Heart right ventricle (tissue), 16 donors: ENCODE measurements around the gene PPP3CA. TPM values are rescaled to one million over a fixed set of nuclear protein-coding genes. Genes with fewer than 3 reads are reported as not detected.

Source experiments
- ATAC-seq, 8 donors: fragments of 200-7000 bp; cut with Tn5 transposase; one replicate each; pipeline ENCODE4 v1.9.1; 2020; ENCODE audit warnings: mild to moderate bottlenecking in 8 of 8, moderate library complexity in 8 of 8, moderate number of reproducible peaks in 1 of 8
- DNase-seq, 2 donors: peaks; one replicate each; pipeline ENCODE4 v3.0.0-alpha.2; 2020
- H3K27ac ChIP-seq, 10 donors: fragments of 200-600 bp; sonication (generic) in 2 of 10; one replicate each; pipeline versions ENCODE4 v1.5.0 to v1.8.0; 2020 to 2022; ENCODE audit warnings: mild to moderate bottlenecking in 3 of 10
- H3K27me3 ChIP-seq, 7 donors: fragments of 200-600 bp; one replicate each; pipeline ENCODE4 v1.8.0; 2021 to 2022; ENCODE audit warnings: mild to moderate bottlenecking in 2 of 7
- H3K36me3 ChIP-seq, 9 donors: fragments of 200-600 bp; sonication (generic) in 1 of 9; one replicate each; pipeline versions ENCODE4 v1.5.0 to v1.8.0; 2020 to 2022; ENCODE audit warnings: mild to moderate bottlenecking in 2 of 9
- H3K4me1 ChIP-seq, 9 donors: fragments of 200-600 bp; sonication (generic) in 1 of 9; one replicate each; pipeline versions ENCODE4 v1.5.0 to v1.8.0; 2020 to 2022; ENCODE audit warnings: mild to moderate bottlenecking in 4 of 9
- H3K4me3 ChIP-seq, 10 donors: fragments of 200-600 bp; sonication (generic) in 2 of 10; one replicate each; pipeline versions ENCODE4 v1.5.0 to v1.8.0; 2020 to 2022; ENCODE audit warnings: mild to moderate bottlenecking in 7 of 10, moderate library complexity in 2 of 10
- H3K9me3 ChIP-seq, 11 donors: fragments of 200-600 bp in 10 of 11; sonication (generic) in 2 of 11; one replicate each; pipeline versions ENCODE4 v1.5.0 to v1.8.0; 2013 to 2022; ENCODE audit warnings: mild to moderate bottlenecking in 2 of 11, control low read depth in 1 of 11, moderate library complexity in 1 of 11
- CTCF ChIP-seq, 9 donors: fragments of 200-600 bp; sonication (generic) in 2 of 9; IDR thresholded peaks; one replicate each; pipeline versions ENCODE4 v1.5.0 to v1.8.0; 2021 to 2022; ENCODE audit warnings: antibody characterized with exemption in 9 of 9, mild to moderate bottlenecking in 5 of 9, moderate library complexity in 1 of 9
- WGBS, 2 donors: extraction: QIAGEN DNeasy Blood & Tissue Kit; methylation state at CpG; one replicate each; pipeline ENCODE4 v1.1.7; 2013; ENCODE audit warnings: inconsistent platforms in 1 of 2; 5-methylcytosine and 5-hydroxymethylcytosine counted together
- intact Hi-C, 10 donors: fragments of 100-400 bp; cut with DNase I; formaldehyde crosslinking; loops; one replicate each; pipeline versions ENCODE4 v1.11.1 to v1.14.2; 2022
- polyA plus RNA-seq, 2 donors: library from polyadenylated mRNA; stranded (reverse); fragments of 200-250 nt; gene quantifications; one replicate each; pipeline ENCODE4 v1.2.3, GENCODE V29; 2013
- total RNA-seq, 10 donors: library from RNA; stranded (reverse); fragmentation: NEBNext Ultra II Directional in 3 of 10; extraction: Animal tissue kit (Norgen Biotek cat#: 25700) in 3 of 10; gene quantifications; one replicate each; pipeline versions ENCODE4 v1.2.1 to v1.2.4, GENCODE V29; 2021 to 2023
- donor health status: Arrhythmogenic right ventricular cardiomyopathy.
- donor health status: ischemic (EF 13 %, LVEDD 7.1; RV severe dilation, severe dysfunction).
- donor health status: healthy with polysubstance abuse.
- donor health status: DM: no; HTN: yes; CAD: no.
- donor health status: DM: no; HTN: no; CAD: no.
- donor health status: ischemic (EF 25% LVEDD 6.9; RV normal size, moderate dysfunction).
- donor health status: ischemic (EF 25% LVEDD 5.7; RV mildly dilated, moderate dysfunction).
- donor health status: healthy.
- donor health status: DM: yes; HTN: yes; CAD: no.
- donor health status: Ischemic cardiomyopathy.
- donor health status: ischemic (EF 35%, LVEDD 5.7; RV mildly dilated, moderate dysfunction).
- donor health status: nonischemic (EF 11% LVEDD 7.7; RV severe dilation, severe dysfunction).
- donor health status: DM: yes; HTN: yes; CAD: no.
- donor health status: PGD.
- donor health status: ischemic (EF 29% LVEDD 5.4; RV normal size, mild dysfunction).
- donor health status: nonischemic (EF 23%, LVEDD 6.1; RV moderate dilation, normal function).

The PPP3CA gene
- total and polyA plus RNA-seq, 12 donors = 8.1 to 30.8 (median 19.1) TPM

GRCh38 chr4:101221294-101221693 is 126.0 kb downstream of the PPP3CA start:
- H3K9me3 ChIP-seq = no peaks in the 10 kb centered on the region
- no peak for DNase-seq
- intact Hi-C loops = no loop called here
- ATAC-seq = no peak
- H3K27ac ChIP-seq = no peak overlapping the region
- no peaks in the 10 kb centered on the region for H3K36me3 ChIP-seq
- 73 to 74% methylated on average over 2 of the region's 2 CpGs for WGBS, 2 donors
- H3K4me1 ChIP-seq = peaks cover 0 to 67% (median 27%) of the 10 kb centered on the region in 9 donors
- no peak overlapping the region for H3K4me3 ChIP-seq
- no peaks in the 10 kb centered on the region for H3K27me3 ChIP-seq
- TF ChIP-seq CTCF (IDR thresholded peaks at IDR 0.05) = no peak

DNA sequence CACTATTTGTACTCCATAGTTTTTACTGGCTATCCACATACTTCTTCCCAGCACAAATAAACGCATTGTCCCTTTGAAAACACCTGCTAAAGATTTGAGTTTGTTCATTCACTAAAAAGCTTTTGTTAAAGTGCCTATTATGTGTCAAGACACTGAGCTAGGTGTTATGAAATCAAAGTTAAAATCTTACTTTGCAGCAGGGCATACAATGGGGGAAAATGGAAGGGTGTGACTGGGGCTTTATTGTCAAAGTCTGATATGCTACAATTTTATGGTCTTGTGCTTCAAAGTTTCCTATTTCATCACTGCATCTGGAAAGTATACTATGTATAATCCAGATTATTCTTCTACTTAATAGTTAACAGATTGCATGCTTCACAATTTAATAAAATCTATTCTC is 128.4 kb downstream of the PPP3CA start:
- no peak for ATAC-seq

GRCh38 chr4:101218346-101218745 is 129.0 kb downstream of the PPP3CA start:
- no peaks in the 10 kb centered on the region for H3K36me3 ChIP-seq
- intact Hi-C loops = no loop called here
- ATAC-seq (no peak), DNase-seq (no peak)
- no peak for TF ChIP-seq CTCF (IDR thresholded peaks at IDR 0.05)
- H3K4me1 ChIP-seq = peaks cover 0 to 59% (median 26%) of the 10 kb centered on the region in 9 donors
- no peaks in the 10 kb centered on the region for H3K27me3 ChIP-seq
- 59 to 68% methylated on average over 3 of the region's 3 CpGs for WGBS, 2 donors
- no peak overlapping the region for H3K4me3 ChIP-seq
- peak overlapping the region in 1 of 10 donors; percentile 17 for H3K27ac ChIP-seq
- no peaks in the 10 kb centered on the region for H3K9me3 ChIP-seq

More for the DNA sequence above, 128.4 kb downstream of the PPP3CA start:
- H3K36me3 ChIP-seq = no peaks in the 10 kb centered on the region
- TF ChIP-seq CTCF (IDR thresholded peaks at IDR 0.05) = no peak
- H3K4me3 ChIP-seq = no peak overlapping the region
- no peaks in the 10 kb centered on the region for H3K27me3 ChIP-seq
- 74 to 82% methylated on average over 1 of the region's 1 CpG for WGBS, 2 donors
- H3K9me3 ChIP-seq = no peaks in the 10 kb centered on the region
- peak overlapping the region in 1 of 10 donors; percentile 17 for H3K27ac ChIP-seq
- no peak for DNase-seq
- intact Hi-C loops = no loop called here
- H3K4me1 ChIP-seq = peaks cover 0 to 64% (median 27%) of the 10 kb centered on the region in 9 donors

GRCh38 chr4:101217353-101218031 is 129.8 kb downstream of the PPP3CA start:
- no peaks in the 10 kb centered on the region for H3K27me3 ChIP-seq
- H3K27ac ChIP-seq = peak overlapping the region in 1 of 10 donors; percentile 17
- H3K4me1 ChIP-seq = peaks cover 0 to 50% (median 18%) of the 10 kb centered on the region in 9 donors
- DNase-seq (no peak), ATAC-seq (peak in 1 of 8 donors; percentile 48)
- no peak for TF ChIP-seq CTCF (IDR thresholded peaks at IDR 0.05)
- intact Hi-C loops = no loop called here
- no peaks in the 10 kb centered on the region for H3K9me3 ChIP-seq
- WGBS, 2 donors = 78 to 86% methylated on average over 7 of the region's 7 CpGs
- no peaks in the 10 kb centered on the region for H3K36me3 ChIP-seq
- H3K4me3 ChIP-seq = no peak overlapping the region
